Calu3 (cell line): Measurements from ENCODE around the gene CHRND. TPM values are rescaled to one million over a fixed set of nuclear protein-coding genes. Genes with fewer than 3 reads are reported as not detected.

ENCODE experiments used
- BruUV-seq: library from RNA; stranded (reverse); fragments of 400-500 nt; replicated peaks from 2 replicates; lab custom pipeline; 2021; lab: Mats Ljungman, UMichigan
- CTCF ChIA-PET: fragments of 300-600 bp; sonication (Branson Sonifier 250); formaldehyde crosslinking; loops from one replicate; lab custom pipeline; 2022; ENCODE audit warnings: antibody characterized with exemption; lab: Charles Lee
- DNase-seq: peaks from one replicate; pipeline ENCODE4 v3.0.0; 2022
- H3K27ac Mint-ChIP-seq: one replicate; pipeline ENCODE4 v1.8.0; 2022; ENCODE audit warnings: mixed read lengths; ENCODE audit not compliant: unreplicated experiment
- H3K27me3 Mint-ChIP-seq: one replicate; pipeline ENCODE4 v1.8.0; 2022; ENCODE audit warnings: mixed read lengths; ENCODE audit not compliant: unreplicated experiment
- H3K36me3 Mint-ChIP-seq: one replicate; pipeline ENCODE4 v1.8.0; 2022; ENCODE audit warnings: mild to moderate bottlenecking, moderate library complexity, mixed read lengths; ENCODE audit not compliant: insufficient read depth, unreplicated experiment
- H3K4me1 Mint-ChIP-seq: one replicate; pipeline ENCODE4 v1.8.0; 2022; ENCODE audit warnings: mild to moderate bottlenecking, low read depth, mixed read lengths; ENCODE audit not compliant: unreplicated experiment
- H3K4me3 Mint-ChIP-seq: one replicate; pipeline ENCODE4 v1.8.0; 2022; ENCODE audit warnings: mild to moderate bottlenecking, low read depth, moderate library complexity, mixed read lengths; ENCODE audit not compliant: unreplicated experiment
- H3K9me3 Mint-ChIP-seq: one replicate; pipeline ENCODE4 v1.8.0; 2022; ENCODE audit warnings: low read depth, mixed read lengths; ENCODE audit not compliant: unreplicated experiment
- intact Hi-C: fragments of 100-400 bp; cut with micrococcal nuclease; formaldehyde crosslinking; loops from one replicate; pipeline ENCODE4 v1.10.0; 2022; ENCODE audit not compliant: unreplicated experiment
- total RNA-seq: library from RNA; stranded (reverse); gene quantifications from 2 replicates; pipeline ENCODE4 v1.2.3, GENCODE V29; 2022
- TF ChIP-seq, protein P1 (sequence below): fragments of 200-600 bp; IDR thresholded peaks from one replicate; pipeline ENCODE4 v1.8.0; 2022; ENCODE audit warnings: antibody characterized with exemption; ENCODE audit not compliant: unreplicated experiment

CHRND gene
- total RNA-seq, 1 experiment from 2014 or later = not detected

- Mint-ChIP-seq H3K36me3 (no peaks in the 10 kb centered on the region), H3K27me3 (peaks cover 65% of the 10 kb centered on the region), H3K9me3 (no peaks in the 10 kb centered on the region), H3K27ac (no peak overlapping the region), H3K4me3 (no peak overlapping the region), H3K4me1 (no peaks in the 10 kb centered on the region)
- no TSS peak for BruUV-seq
- intact Hi-C loops = no loop called here
- CTCF ChIA-PET = no interaction called here
- TF ChIP-seq, protein P1, sequence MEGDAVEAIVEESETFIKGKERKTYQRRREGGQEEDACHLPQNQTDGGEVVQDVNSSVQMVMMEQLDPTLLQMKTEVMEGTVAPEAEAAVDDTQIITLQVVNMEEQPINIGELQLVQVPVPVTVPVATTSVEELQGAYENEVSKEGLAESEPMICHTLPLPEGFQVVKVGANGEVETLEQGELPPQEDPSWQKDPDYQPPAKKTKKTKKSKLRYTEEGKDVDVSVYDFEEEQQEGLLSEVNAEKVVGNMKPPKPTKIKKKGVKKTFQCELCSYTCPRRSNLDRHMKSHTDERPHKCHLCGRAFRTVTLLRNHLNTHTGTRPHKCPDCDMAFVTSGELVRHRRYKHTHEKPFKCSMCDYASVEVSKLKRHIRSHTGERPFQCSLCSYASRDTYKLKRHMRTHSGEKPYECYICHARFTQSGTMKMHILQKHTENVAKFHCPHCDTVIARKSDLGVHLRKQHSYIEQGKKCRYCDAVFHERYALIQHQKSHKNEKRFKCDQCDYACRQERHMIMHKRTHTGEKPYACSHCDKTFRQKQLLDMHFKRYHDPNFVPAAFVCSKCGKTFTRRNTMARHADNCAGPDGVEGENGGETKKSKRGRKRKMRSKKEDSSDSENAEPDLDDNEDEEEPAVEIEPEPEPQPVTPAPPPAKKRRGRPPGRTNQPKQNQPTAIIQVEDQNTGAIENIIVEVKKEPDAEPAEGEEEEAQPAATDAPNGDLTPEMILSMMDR = no peak
- DNase-seq = no peak
These were observed 28.6 kb upstream of the CHRND start for GRCh38 chr2:232497348-232497747.

DNA sequence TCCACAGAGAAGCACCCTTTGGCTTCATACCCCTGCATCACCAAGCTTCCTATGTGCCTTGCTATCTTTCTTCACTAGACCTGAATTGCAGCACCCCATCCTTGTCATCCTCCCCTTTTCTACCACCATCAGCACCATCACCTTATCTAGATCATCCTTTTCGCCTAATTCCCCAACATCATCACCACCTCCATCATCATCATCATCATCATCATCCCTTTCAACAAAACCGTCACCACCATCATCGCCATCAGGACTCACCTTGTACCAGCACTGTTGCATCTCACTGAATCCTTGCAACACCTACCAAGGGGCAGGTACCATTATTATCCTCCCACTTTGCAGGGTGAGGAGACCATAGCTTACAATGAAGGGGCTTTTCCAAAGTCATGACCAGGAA, 27.5 kb upstream of the CHRND start:
- CTCF ChIA-PET = no interaction called here
- no TSS peak for BruUV-seq
- Mint-ChIP-seq H3K36me3 (no peaks in the 10 kb centered on the region), H3K9me3 (no peaks in the 10 kb centered on the region), H3K27ac (no peak overlapping the region), H3K4me1 (no peaks in the 10 kb centered on the region), H3K4me3 (no peak overlapping the region), H3K27me3 (peaks cover 58% of the 10 kb centered on the region)
- TF ChIP-seq, protein P1 = no peak
- intact Hi-C loops = no loop called here
- no peak for DNase-seq

DNA sequence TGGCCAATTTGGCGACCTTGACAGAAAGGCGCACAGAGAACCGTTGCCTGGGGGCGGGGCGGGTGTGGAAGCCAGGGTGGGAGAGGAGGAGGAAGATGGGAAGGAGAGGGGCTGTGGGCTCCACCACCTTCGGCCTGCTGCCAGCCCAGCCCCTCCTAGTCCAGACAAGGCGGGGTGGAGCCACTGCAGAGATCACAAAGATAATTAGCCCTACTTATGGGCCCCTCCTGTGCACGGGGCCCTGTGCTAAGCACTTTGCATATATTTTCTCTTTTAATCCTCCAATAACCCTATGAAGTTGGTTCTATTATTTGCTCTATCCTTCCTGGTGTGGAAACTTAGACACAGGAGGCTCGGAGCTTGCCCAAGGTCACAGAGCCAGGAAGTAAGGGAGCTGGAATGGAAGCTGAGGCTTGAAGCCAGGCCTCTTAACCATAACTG, 24.6 kb upstream of the CHRND start:
- H3K27me3 Mint-ChIP-seq = peaks cover 74% of the 10 kb centered on the region
- no peaks in the 10 kb centered on the region for H3K9me3 Mint-ChIP-seq
- no peak for DNase-seq
- TF ChIP-seq, protein P1 = no peak
- H3K27ac Mint-ChIP-seq = no peak overlapping the region
- H3K4me1 Mint-ChIP-seq = no peaks in the 10 kb centered on the region
- intact Hi-C loops = no loop called here
- BruUV-seq = no TSS peak
- CTCF ChIA-PET = no interaction called here
- no peaks in the 10 kb centered on the region for H3K36me3 Mint-ChIP-seq
- no peak overlapping the region for H3K4me3 Mint-ChIP-seq

DNA sequence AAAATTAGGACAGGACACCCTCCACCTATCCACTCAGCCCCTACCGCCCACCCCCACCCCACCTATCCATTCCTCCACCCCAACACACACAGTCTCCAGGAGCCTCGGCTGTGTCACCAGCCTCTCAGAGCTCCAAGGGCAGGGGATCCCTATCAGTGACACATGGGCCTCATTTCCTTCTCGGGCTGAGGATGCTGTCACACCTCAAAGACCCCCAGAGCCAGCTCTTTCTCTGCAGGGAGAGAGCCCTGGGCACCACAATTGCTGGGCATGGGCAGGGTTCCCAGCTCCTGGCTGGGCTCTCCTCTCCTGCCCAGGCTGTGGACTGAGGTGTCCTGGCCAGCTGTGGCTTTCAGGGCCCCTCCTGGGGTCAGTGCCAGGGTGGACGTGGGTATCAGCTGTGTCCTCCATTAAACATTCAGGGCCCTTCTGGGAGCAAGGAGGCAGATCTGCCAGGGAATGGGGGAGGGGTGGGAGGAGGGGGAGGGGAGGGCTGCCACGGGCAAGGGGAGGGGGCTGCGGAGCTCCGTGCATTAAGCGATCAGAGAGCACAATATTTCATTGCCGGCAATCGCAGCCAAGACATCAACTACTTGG, 24.1 kb upstream of the CHRND start:
- DNase-seq = no peak
- Mint-ChIP-seq H3K4me1 (no peaks in the 10 kb centered on the region), H3K27ac (no peak overlapping the region), H3K36me3 (no peaks in the 10 kb centered on the region), H3K4me3 (no peak overlapping the region), H3K27me3 (peaks cover 80% of the 10 kb centered on the region), H3K9me3 (no peaks in the 10 kb centered on the region)
- TF ChIP-seq, protein P1 = no peak
- no TSS peak for BruUV-seq
- CTCF ChIA-PET = interaction anchor here (0.5 kb wide), 1 partner anchor 131 kb away, joined by 5 read pairs; no protein-coding TSS in a partner anchor
- intact Hi-C loops = no loop called here
